SKM-1 (cell line): Measurements from ENCODE around the gene OFD1.

ENCODE experiments used
- DNase-seq: peaks from one replicate; lab custom pipeline; 2025; ENCODE audit not compliant: unreplicated experiment; lab: John Stamatoyannopoulos, UW

OFD1 gene

GRCh38 chrX:13734278-13735172 lies at the start of gene OFD1, which contains the start of gene TRAPPC2:
OFD1 (plus strand) TSS chrX:13734748; CDS start chrX:13735072, 324 bp downstream.
TRAPPC2 (minus strand) TSS chrX:13734620; CDS start chrX:13719963, 14,657 bp downstream.
- DNase-seq = peak; percentile 82

- DNase-seq = no peak
These were observed 49.3 kb upstream of the OFD1 start for GRCh38 chrX:13685126-13685763.

- no peak for DNase-seq
These were observed 47.3 kb upstream of the OFD1 start for GRCh38 chrX:13687203-13687602.

- DNase-seq = no peak
These were observed 46.1 kb upstream of the OFD1 start for GRCh38 chrX:13688384-13688957.

GRCh38 chrX:13688958-13689740 lies 45.4 kb upstream of the OFD1 start, which contains the start of gene RAB9A:
RAB9A (plus strand) TSS chrX:13689128; CDS start chrX:13708747, 19,619 bp downstream.
- DNase-seq = peak; percentile 7

- no peak for DNase-seq
These were observed 44.8 kb upstream of the OFD1 start for GRCh38 chrX:13689741-13690211.

GRCh38 chrX:13690836-13691235 lies 43.7 kb upstream of the OFD1 start:
- no peak for DNase-seq

- no peak for DNase-seq
These were observed 42.6 kb upstream of the OFD1 start for GRCh38 chrX:13691841-13692371.

GRCh38 chrX:13692771-13693231 lies 41.7 kb upstream of the OFD1 start:
- no peak for DNase-seq

GRCh38 chrX:13693341-13693961 lies 41.1 kb upstream of the OFD1 start:
- DNase-seq = no peak

- no peak for DNase-seq
These were observed 40.2 kb upstream of the OFD1 start for GRCh38 chrX:13694359-13694758.

GRCh38 chrX:13694983-13695382 lies 39.6 kb upstream of the OFD1 start:
- no peak for DNase-seq

- no peak for DNase-seq
These were observed 38.9 kb upstream of the OFD1 start for GRCh38 chrX:13695601-13696115.

GRCh38 chrX:13697455-13697854 lies 37.1 kb upstream of the OFD1 start:
- no peak for DNase-seq

GRCh38 chrX:13697976-13698375 lies 36.6 kb upstream of the OFD1 start:
- DNase-seq = no peak

- DNase-seq = no peak
These were observed 36.1 kb upstream of the OFD1 start for GRCh38 chrX:13698432-13698831.

GRCh38 chrX:13699183-13699826 lies 35.2 kb upstream of the OFD1 start:
- DNase-seq = no peak

GRCh38 chrX:13700380-13700779 lies 34.2 kb upstream of the OFD1 start:
- no peak for DNase-seq

- DNase-seq = no peak
These were observed 32.3 kb upstream of the OFD1 start for GRCh38 chrX:13702111-13702789.
